ENCODE results near the gene CORIN.

Gene CORIN

DNA sequence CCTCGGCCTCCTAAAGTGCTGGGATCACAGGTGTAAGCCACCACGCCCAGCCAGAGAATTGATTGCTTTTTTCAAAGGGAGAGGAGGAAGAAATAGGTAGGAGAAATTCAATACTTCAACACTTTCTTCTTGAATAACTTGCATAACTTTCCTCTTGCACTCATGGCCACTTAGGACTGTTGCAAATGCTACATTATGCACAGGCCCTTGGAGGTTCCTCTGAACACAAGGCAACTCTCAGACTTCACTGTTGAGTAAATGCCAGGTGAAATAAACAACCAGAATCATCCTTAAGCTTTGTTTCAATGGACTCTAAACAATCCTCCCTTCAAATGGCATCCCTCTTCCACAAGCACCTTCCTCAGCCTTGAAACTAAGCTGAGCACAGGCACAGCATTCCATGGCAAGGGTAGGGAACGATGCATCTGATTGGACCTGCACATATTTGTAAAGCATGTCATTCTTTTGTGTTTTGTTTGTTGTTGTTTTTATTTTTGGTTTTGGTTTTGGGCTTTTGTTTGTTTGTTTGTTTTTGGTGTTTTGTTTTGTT, 28.1 kb downstream of the CORIN start:
- H3K4me3 ChIP-seq (ENCODE audit: extremely low read depth, insufficient read depth, low read length, poor library complexity, severe bottlenecking) = no peak overlapping the region
- no peaks in the 10 kb centered on the region for H3K36me3 ChIP-seq (ENCODE audit: control insufficient read depth, insufficient read depth, low read length)
- 86 to 100% methylated on average over 1 to 2 of the region's 3 CpGs for WGBS, 2 experiments (ENCODE audit: insufficient coverage in 2 of 2)
- no peaks in the 10 kb centered on the region for H3K9me3 ChIP-seq (ENCODE audit: control insufficient read depth, low read length)
- no peaks in the 10 kb centered on the region for H3K4me1 ChIP-seq (ENCODE audit: control insufficient read depth, insufficient read depth, low read length, poor library complexity, severe bottlenecking)
- H3K27ac ChIP-seq (ENCODE audit: low read depth, low read length, severe bottlenecking) = no peak overlapping the region

DNA sequence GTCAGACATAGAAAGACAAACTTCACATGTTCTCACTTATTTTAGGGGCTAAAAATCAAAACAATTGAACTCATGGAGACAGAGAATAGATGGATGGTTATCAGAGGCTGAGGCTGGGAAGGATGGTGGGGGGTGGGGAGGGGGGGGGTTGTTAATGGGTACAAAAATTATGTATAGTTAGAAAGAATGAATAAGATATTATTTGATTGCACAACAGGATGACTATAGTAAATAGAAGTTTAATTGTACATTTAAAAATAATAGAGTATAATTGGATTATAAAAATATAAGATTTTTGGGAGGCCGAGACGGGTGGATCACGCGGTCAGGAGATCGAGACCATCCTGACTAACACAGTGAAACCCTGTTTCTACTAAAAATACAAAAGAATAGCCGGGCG, 33.3 kb downstream of the CORIN start:
- H3K36me3 ChIP-seq (ENCODE audit: control insufficient read depth, insufficient read depth, low read length) = no peaks in the 10 kb centered on the region
- H3K27ac ChIP-seq (ENCODE audit: low read depth, low read length, severe bottlenecking) = no peak overlapping the region
- H3K4me1 ChIP-seq (ENCODE audit: control insufficient read depth, insufficient read depth, low read length, poor library complexity, severe bottlenecking) = no peaks in the 10 kb centered on the region
- WGBS, 2 experiments (ENCODE audit: insufficient coverage in 2 of 2) = 100% methylated on average over 3 to 5 of the region's 7 CpGs
- H3K4me3 ChIP-seq (ENCODE audit: extremely low read depth, insufficient read depth, low read length, poor library complexity, severe bottlenecking) = no peak overlapping the region
- peaks cover 4% of the 10 kb centered on the region for H3K9me3 ChIP-seq (ENCODE audit: control insufficient read depth, low read length)

DNA sequence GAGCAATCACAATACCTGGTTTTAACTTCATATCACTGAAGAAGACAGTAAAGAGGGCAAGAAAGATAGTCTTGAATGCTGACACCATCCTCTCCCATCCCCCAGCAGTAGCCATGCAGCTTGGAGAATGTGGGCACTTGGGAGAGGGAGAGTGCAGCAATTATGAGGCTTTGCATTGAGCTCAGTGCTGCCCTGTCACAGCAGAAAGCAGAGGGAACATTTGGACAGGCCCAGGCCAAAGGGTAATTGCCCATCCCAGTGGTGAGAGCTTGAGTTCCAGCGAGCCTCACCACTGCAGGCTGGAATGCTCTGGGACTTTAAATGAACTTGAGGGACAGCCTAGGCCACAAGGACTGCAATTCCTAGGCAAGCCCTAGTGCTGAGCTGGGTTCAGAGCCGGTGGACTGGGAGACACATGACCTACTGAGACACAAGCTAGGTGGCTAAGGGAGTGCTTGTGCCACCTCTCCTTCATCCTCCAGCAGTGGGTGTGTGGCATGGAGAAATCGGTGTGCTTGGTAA, 36.3 kb downstream of the CORIN start:
- Histone ChIP-seq H3K27ac (ENCODE audit: low read depth, low read length, severe bottlenecking) (no peak overlapping the region), H3K4me3 (ENCODE audit: extremely low read depth, insufficient read depth, low read length, poor library complexity, severe bottlenecking) (no peak overlapping the region), H3K4me1 (ENCODE audit: control insufficient read depth, insufficient read depth, low read length, poor library complexity, severe bottlenecking) (no peaks in the 10 kb centered on the region), H3K36me3 (ENCODE audit: control insufficient read depth, insufficient read depth, low read length) (no peaks in the 10 kb centered on the region), H3K9me3 (ENCODE audit: control insufficient read depth, low read length) (peaks cover 4% of the 10 kb centered on the region)
- 92 to 96% methylated on average over 3 of the region's 3 CpGs for WGBS, 2 experiments (ENCODE audit: insufficient coverage in 2 of 2)

DNA sequence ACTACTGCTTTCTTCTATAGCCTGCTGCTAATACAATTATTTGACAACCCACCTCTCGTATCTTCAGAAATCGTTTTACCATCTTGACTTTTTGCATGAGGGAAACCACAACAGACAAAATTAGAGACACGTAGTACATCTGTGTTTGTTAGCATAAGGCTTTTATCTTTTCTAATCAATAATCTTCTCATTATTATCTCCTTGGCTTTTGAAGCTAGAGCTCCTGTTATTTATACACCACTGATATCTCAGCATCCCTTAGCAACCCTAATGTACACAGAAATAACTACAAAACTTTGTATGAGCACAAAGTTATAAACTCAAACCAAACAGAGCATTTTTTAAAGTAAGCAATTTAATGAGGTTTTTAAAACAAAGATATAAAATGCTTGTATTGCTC, 39.7 kb downstream of the CORIN start:
- no peaks in the 10 kb centered on the region for H3K4me1 ChIP-seq (ENCODE audit: control insufficient read depth, insufficient read depth, low read length, poor library complexity, severe bottlenecking)
- no peak overlapping the region for H3K4me3 ChIP-seq (ENCODE audit: extremely low read depth, insufficient read depth, low read length, poor library complexity, severe bottlenecking)
- no CpG with 5 or more reads among the region's 3 CpGs for WGBS, 2 experiments (ENCODE audit: insufficient coverage in 2 of 2)
- H3K27ac ChIP-seq (ENCODE audit: low read depth, low read length, severe bottlenecking) = no peak overlapping the region
- no peaks in the 10 kb centered on the region for H3K9me3 ChIP-seq (ENCODE audit: control insufficient read depth, low read length)
- H3K36me3 ChIP-seq (ENCODE audit: control insufficient read depth, insufficient read depth, low read length) = no peaks in the 10 kb centered on the region

DNA sequence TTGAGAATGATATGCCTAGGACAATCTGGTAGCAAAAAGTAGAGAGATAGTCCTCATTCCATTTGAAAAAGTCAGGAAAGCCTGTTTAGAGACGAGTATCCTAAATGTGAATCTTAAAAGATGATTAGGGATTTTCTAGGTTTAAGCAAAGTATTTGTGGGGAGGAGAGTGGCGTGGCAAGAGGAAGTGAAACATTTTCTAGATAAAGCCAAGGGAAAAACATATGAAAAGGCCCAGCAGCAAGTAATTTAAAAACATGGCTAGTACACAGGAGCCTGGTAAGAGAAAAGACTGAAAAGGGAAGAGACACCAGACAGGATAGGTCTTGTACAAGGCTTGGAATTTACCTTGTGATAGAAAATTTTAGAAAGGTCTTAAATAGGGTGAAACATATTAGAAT, 45.9 kb downstream of the CORIN start:
- no peaks in the 10 kb centered on the region for H3K4me1 ChIP-seq (ENCODE audit: control insufficient read depth, insufficient read depth, low read length, poor library complexity, severe bottlenecking)
- H3K36me3 ChIP-seq (ENCODE audit: control insufficient read depth, insufficient read depth, low read length) = no peaks in the 10 kb centered on the region
- no peaks in the 10 kb centered on the region for H3K9me3 ChIP-seq (ENCODE audit: control insufficient read depth, low read length)
- no peak overlapping the region for H3K4me3 ChIP-seq (ENCODE audit: extremely low read depth, insufficient read depth, low read length, poor library complexity, severe bottlenecking)
- 82 to 94% methylated on average over 2 of the region's 2 CpGs for WGBS, 2 experiments (ENCODE audit: insufficient coverage in 2 of 2)
- H3K27ac ChIP-seq (ENCODE audit: low read depth, low read length, severe bottlenecking) = no peak overlapping the region

DNA sequence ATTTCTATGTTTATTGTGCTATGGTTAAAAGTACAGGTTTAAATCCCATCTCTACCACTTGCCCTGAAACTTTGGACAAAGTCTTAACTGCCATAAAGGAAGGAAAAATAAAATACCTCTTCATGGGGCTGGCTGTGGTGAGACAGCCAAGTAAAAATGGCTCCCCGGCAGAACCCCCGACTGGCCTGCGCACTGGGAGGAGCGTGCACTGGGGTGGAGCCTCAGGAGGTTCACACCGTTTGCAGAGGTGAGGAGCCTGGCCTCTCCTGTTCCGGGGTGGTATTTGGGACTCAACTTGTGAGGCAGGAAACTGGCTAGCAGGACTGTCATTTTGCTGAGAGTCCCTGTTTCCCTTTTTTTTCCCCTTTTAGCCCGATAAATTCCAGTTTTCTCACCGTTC, 47.8 kb downstream of the CORIN start:
- Histone ChIP-seq H3K4me3 (ENCODE audit: extremely low read depth, insufficient read depth, low read length, poor library complexity, severe bottlenecking) (no peak overlapping the region), H3K4me1 (ENCODE audit: control insufficient read depth, insufficient read depth, low read length, poor library complexity, severe bottlenecking) (no peaks in the 10 kb centered on the region), H3K9me3 (ENCODE audit: control insufficient read depth, low read length) (no peaks in the 10 kb centered on the region), H3K27ac (ENCODE audit: low read depth, low read length, severe bottlenecking) (no peak overlapping the region), H3K36me3 (ENCODE audit: control insufficient read depth, insufficient read depth, low read length) (no peaks in the 10 kb centered on the region)
- WGBS, 2 experiments (ENCODE audit: insufficient coverage in 2 of 2) = 93 to 96% methylated on average over 6 of the region's 8 CpGs

DNA sequence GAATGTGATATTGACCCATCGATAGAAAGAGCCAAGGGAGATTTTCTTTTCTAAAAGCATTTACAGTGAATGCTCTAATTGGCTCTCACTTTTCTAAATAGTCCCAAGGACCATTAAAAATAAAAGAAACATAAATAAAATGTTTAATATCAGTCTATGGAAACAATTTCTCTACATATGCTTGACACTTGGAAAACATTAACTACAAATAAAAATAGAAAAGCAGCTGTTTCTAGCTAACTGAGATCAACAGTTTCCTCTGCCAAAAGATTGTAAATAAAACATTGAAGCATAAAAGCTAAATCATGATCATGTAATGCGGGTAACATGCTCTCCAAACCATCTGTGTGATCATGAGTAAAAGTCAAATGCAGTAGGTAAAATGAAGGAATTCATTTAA, 49.7 kb downstream of the CORIN start:
- no peaks in the 10 kb centered on the region for H3K9me3 ChIP-seq (ENCODE audit: control insufficient read depth, low read length)
- no peak overlapping the region for H3K4me3 ChIP-seq (ENCODE audit: extremely low read depth, insufficient read depth, low read length, poor library complexity, severe bottlenecking)
- H3K27ac ChIP-seq (ENCODE audit: low read depth, low read length, severe bottlenecking) = no peak overlapping the region
- no peaks in the 10 kb centered on the region for H3K36me3 ChIP-seq (ENCODE audit: control insufficient read depth, insufficient read depth, low read length)
- 100% methylated on average over 1 of the region's 2 CpGs; no CpG with 5 or more reads in 1 of the 2 experiments for WGBS, 2 experiments (ENCODE audit: insufficient coverage in 2 of 2)
- H3K4me1 ChIP-seq (ENCODE audit: control insufficient read depth, insufficient read depth, low read length, poor library complexity, severe bottlenecking) = no peaks in the 10 kb centered on the region

DNA sequence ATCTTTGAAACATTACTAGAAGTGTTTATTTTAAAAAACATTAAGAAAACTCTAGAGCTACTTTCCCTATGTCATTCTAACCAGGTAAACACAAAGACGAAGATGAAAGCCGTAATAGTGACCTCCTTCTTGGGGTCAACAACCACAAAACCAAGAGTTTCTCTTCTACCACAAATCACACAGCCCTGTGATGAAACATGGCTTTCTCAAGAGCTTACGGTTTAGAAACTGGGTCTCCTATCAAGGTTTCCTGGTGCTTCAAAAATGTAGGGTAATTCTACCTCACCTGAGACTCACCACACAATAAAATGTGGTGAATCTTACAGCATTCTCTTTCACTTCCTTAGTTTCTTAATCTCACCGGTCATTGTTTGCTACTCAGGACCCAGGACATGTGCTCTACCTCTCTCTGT, 50.9 kb downstream of the CORIN start:
- Histone ChIP-seq H3K9me3 (ENCODE audit: control insufficient read depth, low read length) (no peaks in the 10 kb centered on the region), H3K4me3 (ENCODE audit: extremely low read depth, insufficient read depth, low read length, poor library complexity, severe bottlenecking) (no peak overlapping the region), H3K36me3 (ENCODE audit: control insufficient read depth, insufficient read depth, low read length) (no peaks in the 10 kb centered on the region), H3K4me1 (ENCODE audit: control insufficient read depth, insufficient read depth, low read length, poor library complexity, severe bottlenecking) (no peaks in the 10 kb centered on the region), H3K27ac (ENCODE audit: low read depth, low read length, severe bottlenecking) (no peak overlapping the region)
- WGBS, 2 experiments (ENCODE audit: insufficient coverage in 2 of 2) = 85 to 96% methylated on average over 3 to 4 of the region's 4 CpGs

DNA sequence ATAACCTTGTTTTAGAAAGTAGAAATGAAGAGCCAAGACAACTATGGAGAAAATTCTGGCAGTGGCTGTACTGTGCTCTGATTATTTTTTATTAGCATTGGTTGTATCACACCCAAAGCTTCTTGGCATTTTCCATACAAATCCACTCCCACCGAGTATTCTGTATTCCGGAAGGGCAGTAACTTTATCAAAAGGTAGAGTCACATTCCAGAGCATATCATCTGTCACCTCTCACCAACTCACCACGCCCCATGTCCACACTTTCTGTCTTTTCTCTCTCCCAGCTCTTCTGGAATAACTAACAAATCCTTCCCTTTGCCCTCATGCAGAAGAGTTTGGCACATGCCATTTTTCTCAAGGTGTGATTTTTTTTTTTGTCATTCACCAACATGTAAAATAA, 52.7 kb downstream of the CORIN start:
- no peak overlapping the region for H3K4me3 ChIP-seq (ENCODE audit: extremely low read depth, insufficient read depth, low read length, poor library complexity, severe bottlenecking)
- H3K4me1 ChIP-seq (ENCODE audit: control insufficient read depth, insufficient read depth, low read length, poor library complexity, severe bottlenecking) = no peaks in the 10 kb centered on the region
- no peak overlapping the region for H3K27ac ChIP-seq (ENCODE audit: low read depth, low read length, severe bottlenecking)
- H3K9me3 ChIP-seq (ENCODE audit: control insufficient read depth, low read length) = no peaks in the 10 kb centered on the region
- WGBS, 2 experiments (ENCODE audit: insufficient coverage in 2 of 2) = 94 to 96% methylated on average over 3 of the region's 3 CpGs
- H3K36me3 ChIP-seq (ENCODE audit: control insufficient read depth, insufficient read depth, low read length) = no peaks in the 10 kb centered on the region

DNA sequence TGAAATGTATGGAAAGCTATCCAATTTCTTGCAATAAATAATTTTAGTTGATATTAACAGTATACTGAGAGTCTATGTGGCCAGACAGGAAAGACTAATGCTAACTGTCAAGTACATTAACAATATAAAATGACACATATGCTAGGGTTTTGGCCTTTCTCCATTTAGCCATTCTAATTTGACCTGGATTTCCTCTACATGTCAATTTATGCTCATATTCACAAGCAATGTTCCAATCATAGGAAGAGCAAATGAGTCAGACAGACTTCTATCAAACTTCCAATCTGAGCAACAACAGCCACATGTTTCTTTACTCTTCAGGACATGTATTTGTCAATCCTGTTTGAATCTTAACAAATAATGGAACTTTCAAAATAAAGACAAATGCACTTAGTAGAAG, 53.6 kb downstream of the CORIN start:
- Histone ChIP-seq H3K4me3 (ENCODE audit: extremely low read depth, insufficient read depth, low read length, poor library complexity, severe bottlenecking) (no peak overlapping the region), H3K36me3 (ENCODE audit: control insufficient read depth, insufficient read depth, low read length) (no peaks in the 10 kb centered on the region), H3K4me1 (ENCODE audit: control insufficient read depth, insufficient read depth, low read length, poor library complexity, severe bottlenecking) (no peaks in the 10 kb centered on the region), H3K9me3 (ENCODE audit: control insufficient read depth, low read length) (no peaks in the 10 kb centered on the region), H3K27ac (ENCODE audit: low read depth, low read length, severe bottlenecking) (no peak overlapping the region)

DNA sequence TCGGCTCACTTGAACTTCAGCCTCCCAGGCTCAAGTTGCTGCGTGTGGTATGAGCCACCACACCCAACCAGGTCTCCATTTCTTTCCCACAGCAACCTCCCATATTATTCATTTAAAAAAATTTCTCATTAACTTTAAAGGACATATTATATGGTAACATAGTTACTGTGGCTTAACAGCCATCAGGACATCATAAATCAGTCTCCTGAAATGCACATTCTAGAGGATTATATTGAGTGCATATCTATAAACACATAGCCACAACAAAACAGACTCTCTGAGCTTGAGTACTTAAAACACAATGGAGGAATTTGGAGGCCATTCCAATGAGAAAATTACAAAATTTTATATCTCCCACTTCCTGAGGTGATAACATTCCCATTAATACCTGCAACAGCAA, 61.5 kb downstream of the CORIN start:
- Histone ChIP-seq H3K9me3 (ENCODE audit: control insufficient read depth, low read length) (no peaks in the 10 kb centered on the region), H3K4me3 (ENCODE audit: extremely low read depth, insufficient read depth, low read length, poor library complexity, severe bottlenecking) (no peak overlapping the region), H3K27ac (ENCODE audit: low read depth, low read length, severe bottlenecking) (no peak overlapping the region), H3K36me3 (ENCODE audit: control insufficient read depth, insufficient read depth, low read length) (no peaks in the 10 kb centered on the region), H3K4me1 (ENCODE audit: control insufficient read depth, insufficient read depth, low read length, poor library complexity, severe bottlenecking) (no peaks in the 10 kb centered on the region)
- WGBS, 2 experiments (ENCODE audit: insufficient coverage in 2 of 2) = 83% methylated on average over 2 of the region's 2 CpGs; no CpG with 5 or more reads in 1 of the 2 experiments
